Brain pericyte (primary cell): ENCODE results near the gene UBB.

Experiments used
- DNase-seq: peaks from one replicate; pipeline ENCODE4 v3.0.0-alpha.2; 2012; ENCODE audit warnings: low read depth, low spot score

The UBB gene

GRCh38 chr17:16417896-16418684 is 37.2 kb downstream of the UBB start:
- DNase-seq, result no peak

GRCh38 chr17:16418685-16419068 is 37.8 kb downstream of the UBB start:
- DNase-seq, result no peak

GRCh38 chr17:16419074-16419928 is 38.4 kb downstream of the UBB start:
- DNase-seq, result peak; percentile 75

GRCh38 chr17:16419929-16420271 is 39.0 kb downstream of the UBB start:
- peak; percentile 41 for DNase-seq

- no peak for DNase-seq
These were observed 41.5 kb downstream of the UBB start for GRCh38 chr17:16422416-16422815.

- DNase-seq, result no peak
These were observed 42.5 kb downstream of the UBB start for GRCh38 chr17:16423226-16423872.

GRCh38 chr17:16425202-16425601 is 44.3 kb downstream of the UBB start:
- DNase-seq, result no peak

GRCh38 chr17:16425698-16426659 is 45.1 kb downstream of the UBB start:
- DNase-seq, result no peak

GRCh38 chr17:16427020-16427419 is 46.1 kb downstream of the UBB start:
- no peak for DNase-seq

- no peak for DNase-seq
These were observed 47.4 kb downstream of the UBB start for GRCh38 chr17:16428098-16428882.

- DNase-seq, result no peak
These were observed 48.2 kb downstream of the UBB start for GRCh38 chr17:16429083-16429482.

GRCh38 chr17:16430650-16431049 is 49.8 kb downstream of the UBB start:
- DNase-seq, result no peak

- DNase-seq, result no peak
These were observed 51.1 kb downstream of the UBB start for GRCh38 chr17:16432017-16432416.
